Calu3 (cell line): Measurements from ENCODE around the gene EFCAB6. TPM values are rescaled to one million over a fixed set of nuclear protein-coding genes. Genes with fewer than 3 reads are reported as not detected.

Experiments
- BruUV-seq: library from RNA; stranded (reverse); fragments of 400-500 nt; replicated peaks from 2 replicates; lab custom pipeline; 2021; lab: Mats Ljungman, UMichigan
- CTCF ChIA-PET: fragments of 300-600 bp; sonication (Branson Sonifier 250); formaldehyde crosslinking; loops from one replicate; lab custom pipeline; 2022; ENCODE audit warnings: antibody characterized with exemption; lab: Charles Lee
- DNase-seq: peaks from one replicate; pipeline ENCODE4 v3.0.0; 2022
- H3K27ac Mint-ChIP-seq: one replicate; pipeline ENCODE4 v1.8.0; 2022; ENCODE audit warnings: mixed read lengths; ENCODE audit not compliant: unreplicated experiment
- H3K27me3 Mint-ChIP-seq: one replicate; pipeline ENCODE4 v1.8.0; 2022; ENCODE audit warnings: mixed read lengths; ENCODE audit not compliant: unreplicated experiment
- H3K36me3 Mint-ChIP-seq: one replicate; pipeline ENCODE4 v1.8.0; 2022; ENCODE audit warnings: mild to moderate bottlenecking, moderate library complexity, mixed read lengths; ENCODE audit not compliant: insufficient read depth, unreplicated experiment
- H3K4me1 Mint-ChIP-seq: one replicate; pipeline ENCODE4 v1.8.0; 2022; ENCODE audit warnings: mild to moderate bottlenecking, low read depth, mixed read lengths; ENCODE audit not compliant: unreplicated experiment
- H3K4me3 Mint-ChIP-seq: one replicate; pipeline ENCODE4 v1.8.0; 2022; ENCODE audit warnings: mild to moderate bottlenecking, low read depth, moderate library complexity, mixed read lengths; ENCODE audit not compliant: unreplicated experiment
- H3K9me3 Mint-ChIP-seq: one replicate; pipeline ENCODE4 v1.8.0; 2022; ENCODE audit warnings: low read depth, mixed read lengths; ENCODE audit not compliant: unreplicated experiment
- intact Hi-C: fragments of 100-400 bp; cut with micrococcal nuclease; formaldehyde crosslinking; loops from one replicate; pipeline ENCODE4 v1.10.0; 2022; ENCODE audit not compliant: unreplicated experiment
- total RNA-seq: library from RNA; stranded (reverse); gene quantifications from 2 replicates; pipeline ENCODE4 v1.2.3, GENCODE V29; 2022
- TF ChIP-seq, protein P1 (sequence below): fragments of 200-600 bp; IDR thresholded peaks from one replicate; pipeline ENCODE4 v1.8.0; 2022; ENCODE audit warnings: antibody characterized with exemption; ENCODE audit not compliant: unreplicated experiment

Gene EFCAB6
- total RNA-seq, 1 experiment from 2014 or later, result 2.2 TPM

DNA sequence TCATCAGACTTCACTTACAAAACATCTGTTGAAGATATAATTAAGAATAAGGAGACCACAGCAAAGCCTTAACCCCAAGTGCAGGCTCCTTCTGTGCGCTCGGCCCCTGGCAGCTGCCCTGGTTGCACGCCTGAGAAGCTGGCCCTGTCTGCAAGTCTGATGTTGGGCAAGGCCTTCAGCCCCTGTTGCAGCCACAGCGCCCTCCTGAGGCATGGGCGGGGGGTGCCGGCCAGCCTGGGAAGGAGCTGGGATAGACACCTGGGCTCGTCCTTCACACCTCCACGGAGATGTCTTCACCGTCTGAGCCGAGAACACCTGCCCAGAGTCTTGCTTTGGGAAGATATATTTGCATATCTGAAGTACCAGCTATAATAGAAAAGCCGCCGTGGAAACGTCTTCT, 296.2 kb downstream of the EFCAB6 start:
- no peak for DNase-seq
- TF ChIP-seq, protein P1, sequence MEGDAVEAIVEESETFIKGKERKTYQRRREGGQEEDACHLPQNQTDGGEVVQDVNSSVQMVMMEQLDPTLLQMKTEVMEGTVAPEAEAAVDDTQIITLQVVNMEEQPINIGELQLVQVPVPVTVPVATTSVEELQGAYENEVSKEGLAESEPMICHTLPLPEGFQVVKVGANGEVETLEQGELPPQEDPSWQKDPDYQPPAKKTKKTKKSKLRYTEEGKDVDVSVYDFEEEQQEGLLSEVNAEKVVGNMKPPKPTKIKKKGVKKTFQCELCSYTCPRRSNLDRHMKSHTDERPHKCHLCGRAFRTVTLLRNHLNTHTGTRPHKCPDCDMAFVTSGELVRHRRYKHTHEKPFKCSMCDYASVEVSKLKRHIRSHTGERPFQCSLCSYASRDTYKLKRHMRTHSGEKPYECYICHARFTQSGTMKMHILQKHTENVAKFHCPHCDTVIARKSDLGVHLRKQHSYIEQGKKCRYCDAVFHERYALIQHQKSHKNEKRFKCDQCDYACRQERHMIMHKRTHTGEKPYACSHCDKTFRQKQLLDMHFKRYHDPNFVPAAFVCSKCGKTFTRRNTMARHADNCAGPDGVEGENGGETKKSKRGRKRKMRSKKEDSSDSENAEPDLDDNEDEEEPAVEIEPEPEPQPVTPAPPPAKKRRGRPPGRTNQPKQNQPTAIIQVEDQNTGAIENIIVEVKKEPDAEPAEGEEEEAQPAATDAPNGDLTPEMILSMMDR, result no peak
- intact Hi-C loops, result no loop called here
- Mint-ChIP-seq H3K4me1 (no peaks in the 10 kb centered on the region), H3K27me3 (peaks cover 93% of the 10 kb centered on the region), H3K27ac (no peak overlapping the region), H3K9me3 (no peaks in the 10 kb centered on the region), H3K36me3 (no peaks in the 10 kb centered on the region), H3K4me3 (no peak overlapping the region)
- no TSS peak for BruUV-seq
- CTCF ChIA-PET, result no interaction called here

DNA sequence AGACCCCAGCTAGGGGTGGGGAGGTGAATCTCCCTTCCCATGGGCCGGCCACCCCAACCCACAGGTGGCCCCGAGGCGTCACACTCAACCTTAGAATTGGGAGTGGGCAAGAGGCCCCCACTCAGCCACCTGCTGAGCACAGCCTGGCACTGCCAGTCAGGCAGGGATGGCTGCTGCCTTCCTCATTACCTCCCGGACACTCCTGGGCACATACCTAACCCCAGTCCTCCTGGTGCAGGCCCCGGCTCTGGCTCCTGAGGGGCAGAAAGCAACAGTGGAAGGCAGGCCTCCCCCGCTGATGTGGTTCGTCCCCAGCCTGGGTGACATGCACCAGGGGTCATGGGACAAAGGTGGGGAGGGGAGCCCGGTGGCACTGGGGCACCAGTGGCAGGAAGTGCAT, 296.7 kb downstream of the EFCAB6 start:
- no peak overlapping the region for H3K4me3 Mint-ChIP-seq
- no peaks in the 10 kb centered on the region for H3K9me3 Mint-ChIP-seq
- peaks cover 88% of the 10 kb centered on the region for H3K27me3 Mint-ChIP-seq
- H3K27ac Mint-ChIP-seq, result no peak overlapping the region
- DNase-seq, result no peak
- H3K36me3 Mint-ChIP-seq, result no peaks in the 10 kb centered on the region
- CTCF ChIA-PET, result no interaction called here
- intact Hi-C loops, result no loop called here
- TF ChIP-seq, protein P1, result no peak
- H3K4me1 Mint-ChIP-seq, result no peaks in the 10 kb centered on the region
- no TSS peak for BruUV-seq

DNA sequence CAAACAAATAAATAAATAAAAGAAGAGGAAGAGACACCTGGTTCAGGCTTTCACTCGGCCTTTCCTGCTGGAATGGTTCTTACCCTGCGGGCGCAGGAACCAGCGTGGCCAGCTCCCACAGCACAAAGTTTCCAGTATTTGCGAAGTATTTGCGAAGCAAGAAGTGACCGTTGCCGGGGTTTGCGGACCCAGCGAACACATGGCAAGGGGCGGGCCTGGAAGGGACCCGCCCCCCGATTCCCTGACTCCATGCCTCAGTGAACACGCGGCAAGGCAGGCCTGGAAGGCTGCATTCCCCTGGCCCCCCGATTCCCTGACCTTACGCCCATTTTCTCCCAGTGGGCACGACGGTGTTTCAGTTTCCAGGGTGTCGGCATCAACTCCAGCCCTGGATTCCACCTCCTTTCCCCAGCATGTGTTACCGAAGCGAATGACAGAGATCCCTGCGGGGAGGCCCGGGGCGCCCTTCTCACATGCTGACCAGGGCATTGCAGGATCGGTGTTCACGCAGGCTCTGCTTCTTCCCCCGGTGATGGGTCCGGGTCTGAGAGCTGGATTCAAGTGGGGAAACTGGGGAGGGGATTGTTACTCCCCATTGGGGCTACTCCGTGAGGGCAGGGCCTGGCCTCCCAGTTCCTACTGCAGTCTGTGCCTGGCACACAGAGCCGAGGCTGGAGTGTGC, 297.5 kb downstream of the EFCAB6 start:
- CTCF ChIA-PET, result no interaction called here
- Mint-ChIP-seq H3K27me3 (peaks cover 86% of the 10 kb centered on the region), H3K9me3 (no peaks in the 10 kb centered on the region), H3K27ac (no peak overlapping the region), H3K4me1 (no peaks in the 10 kb centered on the region), H3K4me3 (no peak overlapping the region), H3K36me3 (no peaks in the 10 kb centered on the region)
- TF ChIP-seq, protein P1, result no peak
- intact Hi-C loops, result no loop called here
- no TSS peak for BruUV-seq
- no peak for DNase-seq

DNA sequence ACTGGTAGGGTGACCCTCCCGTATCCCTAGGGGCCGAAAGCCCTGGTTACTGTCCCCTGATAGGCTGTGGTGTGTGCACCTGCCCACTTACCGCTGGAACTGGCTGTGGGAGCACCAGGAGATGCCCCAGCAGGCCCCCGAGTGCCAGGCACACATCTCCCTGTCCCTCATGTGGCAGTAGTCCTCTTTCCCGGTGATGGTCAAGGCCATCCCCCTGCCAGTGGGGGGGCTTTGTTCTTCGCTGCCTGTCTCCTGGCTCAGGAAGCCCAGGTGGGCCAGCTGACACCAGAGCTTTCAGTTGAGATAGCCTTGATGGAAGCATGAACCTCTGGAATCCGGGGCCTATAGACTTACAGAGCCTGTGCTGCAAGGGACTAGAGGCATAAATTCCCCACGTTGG, 299.8 kb downstream of the EFCAB6 start:
- Mint-ChIP-seq H3K27me3 (peaks cover 71% of the 10 kb centered on the region), H3K36me3 (no peaks in the 10 kb centered on the region), H3K9me3 (no peaks in the 10 kb centered on the region), H3K4me1 (no peaks in the 10 kb centered on the region), H3K4me3 (no peak overlapping the region), H3K27ac (no peak overlapping the region)
- CTCF ChIA-PET, result no interaction called here
- TF ChIP-seq, protein P1, result no peak
- DNase-seq, result no peak
- no TSS peak for BruUV-seq
- intact Hi-C loops, result no loop called here
